ENCODE data around the gene BTBD9. TPM values are rescaled to one million over a fixed set of nuclear protein-coding genes. Genes with fewer than 3 reads are reported as not detected.

Gene BTBD9
- total and polyA plus RNA-seq, 2 donors (not counting 3 experiments of a cell fraction or from before 2014, with no cell fraction given), result 4.9 to 15.0 TPM

- H2AFZ ChIP-seq (ENCODE audit: low read depth, low read length), result no peak overlapping the region
These were observed 320.2 kb downstream of the BTBD9 start for GRCh38 chr6:38319256-38320212.

More at GRCh38 chr6:38319256-38320212, 320.2 kb downstream of the BTBD9 start:
- intact Hi-C loops (cut with micrococcal nuclease), result no loop called here
- no peak for DNase-seq (ENCODE audit: low read depth, low spot score)
- no peak for FAIRE-seq
- CTCF ChIA-PET, result no interaction called here
- no peaks in the 10 kb centered on the region for H3K9me1 ChIP-seq (replicated peaks; ENCODE audit: control insufficient read depth, extremely low read depth, insufficient read depth, low read length)
- TF ChIP-seq MAX (IDR thresholded peaks at IDR 0.05; ENCODE audit: insufficient read depth, insufficient read length) (no peak), POLR2A (IDR thresholded peaks at IDR 0.05; ENCODE audit: low read depth, low read length) (no peak), MYC (IDR thresholded peaks at IDR 0.05; ENCODE audit: low read depth, low read length) (no peak), FOS (IDR thresholded peaks at IDR 0.05; ENCODE audit: borderline replicate concordance, insufficient read depth, low read length) (no peak), CTCF (IDR thresholded peaks at IDR 0.05; ENCODE audit: extremely low read depth in 1 of 2, insufficient read depth in 1 of 2, low read depth in 1 of 2, low read length in 2 of 2) (no peak), JUN (IDR thresholded peaks at IDR 0.05; ENCODE audit: borderline replicate concordance, insufficient read depth, insufficient read length, low read depth) (no peak), POLR2AphosphoS5 (IDR thresholded peaks at IDR 0.05; ENCODE audit: insufficient read depth, low read depth, low read length) (no peak), EZH2 (IDR thresholded peaks at IDR 0.05; ENCODE audit: borderline replicate concordance, low read depth, low read length, severe bottlenecking) (no peak), GATA2 (IDR thresholded peaks at IDR 0.05; ENCODE audit: insufficient read depth, insufficient read length, low read depth, low read length) (no peak)
- no peak overlapping the region for H3K9ac ChIP-seq (replicated peaks; ENCODE audit: extremely low read depth, insufficient read depth, low read length)
- no peaks in the 10 kb centered on the region for H3K4me1 ChIP-seq (ENCODE audit: control insufficient read depth, extremely low read depth, insufficient read depth, low read length)
- dilution Hi-C loops (cut with MboI; ENCODE audit: extremely low pct_ligation_motif_present, low sequenced_read_pairs), result no loop called here
- no peaks in the 10 kb centered on the region for H3K9me3 ChIP-seq (replicated peaks; ENCODE audit: control insufficient read depth, insufficient read depth, low read length)
- POLR2A ChIA-PET, result no interaction called here
- H3K79me2 ChIP-seq (ENCODE audit: control insufficient read depth, insufficient read depth, low read length), result no peaks in the 10 kb centered on the region
- no peak overlapping the region for H3K4me3 ChIP-seq (replicated peaks in 1 of 3; ENCODE audit: insufficient read depth in 1 of 3, low read depth in 1 of 3, low read length in 3 of 3)
- no peaks in the 10 kb centered on the region for H3K36me3 ChIP-seq (ENCODE audit: control insufficient read depth in 2 of 2, extremely low read depth in 1 of 2, insufficient read depth in 2 of 2, low read length in 2 of 2)
- no peaks in the 10 kb centered on the region for H3K27me3 ChIP-seq (ENCODE audit: control insufficient read depth in 2 of 2, insufficient read depth in 2 of 2, low read length in 2 of 2)
- H3K4me2 ChIP-seq (ENCODE audit: insufficient read depth, low read length), result no peak overlapping the region
- H4K20me1 ChIP-seq (replicated peaks; ENCODE audit: control insufficient read depth, extremely low read depth, insufficient read depth, low read length), result no peaks in the 10 kb centered on the region
- BruUV-seq (replicated peaks), result no TSS peak
- H3K27ac ChIP-seq (ENCODE audit: insufficient read depth, low read depth, low read length), result no peak overlapping the region

All from endothelial cell of umbilical vein (primary cell).